GM21825 (cell line): Measurements from ENCODE around the gene ABCC9.

Experiments
- ATAC-seq: cut with Tn5 transposase; IDR thresholded peaks from one replicate; pipeline ENCODE4 v1.9.1; 2021; ENCODE audit warnings: mild to moderate bottlenecking, moderate library complexity; ENCODE audit not compliant: unreplicated experiment

ABCC9 gene

GRCh38 chr12:21940549-21941505, at the start of gene ABCC9:
TSS of gene ABCC9 (minus strand) at chr12:21941426. CDS start at chr12:21936674, 4,752 bp downstream.
- ATAC-seq: no peak

GRCh38 chr12:21989819-21990412, 48.7 kb upstream of the ABCC9 start:
- no peak for ATAC-seq

- no peak for ATAC-seq
These were observed 47.4 kb upstream of the ABCC9 start for GRCh38 chr12:21988619-21989018.

- ATAC-seq: no peak
These were observed 46.5 kb upstream of the ABCC9 start for GRCh38 chr12:21987755-21988154.

GRCh38 chr12:21985155-21985554, 43.9 kb upstream of the ABCC9 start:
- ATAC-seq: no peak

- ATAC-seq: no peak
These were observed 43.1 kb upstream of the ABCC9 start for GRCh38 chr12:21984375-21984774.

- no peak for ATAC-seq
These were observed 41.9 kb upstream of the ABCC9 start for GRCh38 chr12:21983095-21983494.

- ATAC-seq: no peak
These were observed 39.3 kb upstream of the ABCC9 start for GRCh38 chr12:21980544-21980943.

- ATAC-seq: no peak
These were observed 34.1 kb upstream of the ABCC9 start for GRCh38 chr12:21975293-21975692.

- no peak for ATAC-seq
These were observed 32.0 kb upstream of the ABCC9 start for GRCh38 chr12:21973221-21973620.

- ATAC-seq: no peak
These were observed 30.8 kb upstream of the ABCC9 start for GRCh38 chr12:21972055-21972454.

- ATAC-seq: no peak
These were observed 30.1 kb upstream of the ABCC9 start for GRCh38 chr12:21971344-21971743.

- no peak for ATAC-seq
These were observed 21.6 kb upstream of the ABCC9 start for GRCh38 chr12:21962821-21963220.

- no peak for ATAC-seq
These were observed 21.0 kb upstream of the ABCC9 start for GRCh38 chr12:21962236-21962635.

- ATAC-seq: no peak
These were observed 9.4 kb upstream of the ABCC9 start for GRCh38 chr12:21950649-21951048.

GRCh38 chr12:21949036-21949435, 7.8 kb upstream of the ABCC9 start:
- ATAC-seq: no peak

- no peak for ATAC-seq
These were observed 5.8 kb upstream of the ABCC9 start for GRCh38 chr12:21946983-21947382.

- no peak for ATAC-seq
These were observed 3.8 kb upstream of the ABCC9 start for GRCh38 chr12:21945002-21945401.

GRCh38 chr12:21942377-21942703, 1.1 kb upstream of the ABCC9 start:
- no peak for ATAC-seq

GRCh38 chr12:21941506-21942376, 515 bp upstream of the ABCC9 start:
- no peak for ATAC-seq

GRCh38 chr12:21939435-21939834, 1.8 kb downstream of the ABCC9 start:
- ATAC-seq: no peak
